OCI-LY1 (cell line): ENCODE measurements around the gene CHCHD4.

Experiments used
- EZH2 ChIP-seq: fragments of 200-600 bp; sonication (generic), shearing (Covaris generic); IDR thresholded peaks from 2 replicates; pipeline ENCODE4 v1.8.0; 2017; ENCODE audit warnings: borderline replicate concordance, mixed run types, mild to moderate bottlenecking, antibody characterized with exemption, low read length, moderate library complexity, mixed read lengths
- TF ChIP-seq, protein P1 (sequence below): fragments of 200-600 bp; sonication (generic), shearing (Covaris generic); IDR thresholded peaks from 2 replicates; pipeline ENCODE4 v1.5.1; 2017; ENCODE audit warnings: mild to moderate bottlenecking, antibody characterized with exemption, low read length, moderate library complexity, mixed read lengths

DNA sequence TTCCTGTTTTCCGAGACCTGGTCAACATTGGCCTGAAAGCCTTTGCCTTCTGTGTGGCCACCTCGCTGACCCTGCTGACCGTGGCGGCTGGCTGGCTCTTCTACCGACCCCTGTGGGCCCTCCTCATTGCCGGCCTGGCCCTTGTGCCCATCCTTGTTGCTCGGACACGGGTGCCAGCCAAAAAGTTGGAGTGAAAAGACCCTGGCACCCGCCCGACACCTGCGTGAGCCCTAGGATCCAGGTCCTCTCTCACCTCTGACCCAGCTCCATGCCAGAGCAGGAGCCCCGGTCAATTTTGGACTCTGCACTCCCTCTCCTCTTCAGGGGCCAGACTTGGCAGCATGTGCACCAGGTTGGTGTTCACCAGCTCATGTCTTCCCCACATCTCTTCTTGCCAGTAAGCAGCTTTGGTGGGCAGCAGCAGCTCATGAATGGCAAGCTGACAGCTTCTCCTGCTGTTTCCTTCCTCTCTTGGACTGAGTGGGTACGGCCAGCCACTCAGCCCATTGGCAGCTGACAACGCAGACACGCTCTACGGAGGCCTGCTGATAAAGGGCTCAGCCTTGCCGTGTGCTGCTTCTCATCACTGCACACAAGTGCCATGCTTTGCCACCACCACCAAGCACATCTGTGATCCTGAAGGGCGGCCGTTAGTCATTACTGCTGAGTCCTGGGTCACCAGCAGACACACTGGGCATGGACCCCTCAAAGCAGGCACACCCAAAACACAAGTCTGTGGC, 17.1 kb upstream of the CHCHD4 start:
- TF ChIP-seq, protein P1, sequence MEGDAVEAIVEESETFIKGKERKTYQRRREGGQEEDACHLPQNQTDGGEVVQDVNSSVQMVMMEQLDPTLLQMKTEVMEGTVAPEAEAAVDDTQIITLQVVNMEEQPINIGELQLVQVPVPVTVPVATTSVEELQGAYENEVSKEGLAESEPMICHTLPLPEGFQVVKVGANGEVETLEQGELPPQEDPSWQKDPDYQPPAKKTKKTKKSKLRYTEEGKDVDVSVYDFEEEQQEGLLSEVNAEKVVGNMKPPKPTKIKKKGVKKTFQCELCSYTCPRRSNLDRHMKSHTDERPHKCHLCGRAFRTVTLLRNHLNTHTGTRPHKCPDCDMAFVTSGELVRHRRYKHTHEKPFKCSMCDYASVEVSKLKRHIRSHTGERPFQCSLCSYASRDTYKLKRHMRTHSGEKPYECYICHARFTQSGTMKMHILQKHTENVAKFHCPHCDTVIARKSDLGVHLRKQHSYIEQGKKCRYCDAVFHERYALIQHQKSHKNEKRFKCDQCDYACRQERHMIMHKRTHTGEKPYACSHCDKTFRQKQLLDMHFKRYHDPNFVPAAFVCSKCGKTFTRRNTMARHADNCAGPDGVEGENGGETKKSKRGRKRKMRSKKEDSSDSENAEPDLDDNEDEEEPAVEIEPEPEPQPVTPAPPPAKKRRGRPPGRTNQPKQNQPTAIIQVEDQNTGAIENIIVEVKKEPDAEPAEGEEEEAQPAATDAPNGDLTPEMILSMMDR = no peak
- TF ChIP-seq EZH2 = no peak
